ENCODE data around the gene DAD1.
"Not testable (repeated sequence)": the region's sequence is repeated elsewhere in the genome, so short reads cannot be mapped to it uniquely, and the experiment has no call there.

DAD1 gene

GRCh38 chr14:22553445-22553844 lies 35.6 kb downstream of the DAD1 start:
- no peak for DNase-seq (ENCODE audit: low spot score)

DNA sequence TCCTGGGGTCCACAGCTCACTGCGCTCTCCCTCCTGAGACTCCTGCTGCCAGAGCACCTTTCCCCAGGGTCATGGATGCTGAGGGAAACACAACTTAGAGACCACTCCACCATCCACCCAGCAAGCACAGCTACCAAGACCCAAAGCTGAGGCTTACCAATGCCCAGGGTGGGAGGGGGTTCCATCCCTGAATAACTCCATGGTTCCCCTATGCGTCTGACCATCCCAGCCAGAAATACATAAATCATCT lies 36.3 kb downstream of the DAD1 start:
- DNase-seq (ENCODE audit: low spot score) = no peak

GRCh38 chr14:22552001-22552826 lies 36.8 kb downstream of the DAD1 start:
- DNase-seq (ENCODE audit: low spot score) = no peak

DNA sequence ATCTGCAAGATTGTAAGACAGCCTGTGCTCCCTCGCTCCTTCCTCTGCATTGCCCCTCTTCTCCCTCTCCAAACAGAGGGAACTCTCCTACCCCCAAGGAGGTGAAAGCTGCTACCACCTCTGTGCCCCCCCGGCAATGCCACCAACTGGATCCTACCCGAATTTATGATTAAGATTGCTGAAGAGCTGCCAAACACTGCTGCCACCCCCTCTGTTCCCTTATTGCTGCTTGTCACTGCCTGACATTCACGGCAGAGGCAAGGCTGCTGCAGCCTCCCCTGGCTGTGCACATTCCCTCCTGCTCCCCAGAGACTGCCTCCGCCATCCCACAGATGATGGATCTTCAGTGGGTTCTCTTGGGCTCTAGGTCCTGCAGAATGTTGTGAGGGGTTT lies 37.4 kb downstream of the DAD1 start:
- DNase-seq (ENCODE audit: low spot score) = no peak

GRCh38 chr14:22549981-22550673 lies 38.9 kb downstream of the DAD1 start:
- no peak for DNase-seq (ENCODE audit: low spot score)

GRCh38 chr14:22549324-22549962 lies 39.6 kb downstream of the DAD1 start:
- DNase-seq (ENCODE audit: low spot score) = no peak

- DNase-seq (ENCODE audit: low spot score) = no peak
Measured at GRCh38 chr14:22547948-22548750, 40.9 kb downstream of the DAD1 start.

DNA sequence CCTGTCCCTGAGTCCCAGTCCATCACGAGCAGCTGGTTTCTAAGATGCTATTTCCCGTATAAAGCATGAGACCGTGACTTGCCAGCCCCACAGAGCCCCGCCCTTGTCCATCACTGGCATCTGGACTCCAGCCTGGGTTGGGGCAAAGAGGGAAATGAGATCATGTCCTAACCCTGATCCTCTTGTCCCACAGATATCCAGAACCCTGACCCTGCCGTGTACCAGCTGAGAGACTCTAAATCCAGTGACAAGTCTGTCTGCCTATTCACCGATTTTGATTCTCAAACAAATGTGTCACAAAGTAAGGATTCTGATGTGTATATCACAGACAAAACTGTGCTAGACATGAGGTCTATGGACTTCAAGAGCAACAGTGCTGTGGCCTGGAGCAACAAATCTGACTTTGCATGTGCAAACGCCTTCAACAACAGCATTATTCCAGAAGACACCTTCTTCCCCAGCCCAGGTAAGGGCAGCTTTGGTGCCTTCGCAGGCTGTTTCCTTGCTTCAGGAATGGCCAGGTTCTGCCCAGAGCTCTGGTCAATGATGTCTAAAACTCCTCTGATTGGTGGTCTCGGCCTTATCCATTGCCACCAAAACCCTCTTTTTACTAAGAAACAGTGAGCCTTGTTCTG lies 41.6 kb downstream of the DAD1 start:
- DNase-seq (ENCODE audit: low spot score) = no peak

DNA sequence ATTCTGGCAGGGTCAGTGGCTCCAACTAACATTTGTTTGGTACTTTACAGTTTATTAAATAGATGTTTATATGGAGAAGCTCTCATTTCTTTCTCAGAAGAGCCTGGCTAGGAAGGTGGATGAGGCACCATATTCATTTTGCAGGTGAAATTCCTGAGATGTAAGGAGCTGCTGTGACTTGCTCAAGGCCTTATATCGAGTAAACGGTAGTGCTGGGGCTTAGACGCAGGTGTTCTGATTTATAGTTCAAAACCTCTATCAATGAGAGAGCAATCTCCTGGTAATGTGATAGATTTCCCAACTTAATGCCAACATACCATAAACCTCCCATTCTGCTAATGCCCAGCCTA lies 42.3 kb downstream of the DAD1 start:
- DNase-seq (ENCODE audit: low spot score) = no peak

DNA sequence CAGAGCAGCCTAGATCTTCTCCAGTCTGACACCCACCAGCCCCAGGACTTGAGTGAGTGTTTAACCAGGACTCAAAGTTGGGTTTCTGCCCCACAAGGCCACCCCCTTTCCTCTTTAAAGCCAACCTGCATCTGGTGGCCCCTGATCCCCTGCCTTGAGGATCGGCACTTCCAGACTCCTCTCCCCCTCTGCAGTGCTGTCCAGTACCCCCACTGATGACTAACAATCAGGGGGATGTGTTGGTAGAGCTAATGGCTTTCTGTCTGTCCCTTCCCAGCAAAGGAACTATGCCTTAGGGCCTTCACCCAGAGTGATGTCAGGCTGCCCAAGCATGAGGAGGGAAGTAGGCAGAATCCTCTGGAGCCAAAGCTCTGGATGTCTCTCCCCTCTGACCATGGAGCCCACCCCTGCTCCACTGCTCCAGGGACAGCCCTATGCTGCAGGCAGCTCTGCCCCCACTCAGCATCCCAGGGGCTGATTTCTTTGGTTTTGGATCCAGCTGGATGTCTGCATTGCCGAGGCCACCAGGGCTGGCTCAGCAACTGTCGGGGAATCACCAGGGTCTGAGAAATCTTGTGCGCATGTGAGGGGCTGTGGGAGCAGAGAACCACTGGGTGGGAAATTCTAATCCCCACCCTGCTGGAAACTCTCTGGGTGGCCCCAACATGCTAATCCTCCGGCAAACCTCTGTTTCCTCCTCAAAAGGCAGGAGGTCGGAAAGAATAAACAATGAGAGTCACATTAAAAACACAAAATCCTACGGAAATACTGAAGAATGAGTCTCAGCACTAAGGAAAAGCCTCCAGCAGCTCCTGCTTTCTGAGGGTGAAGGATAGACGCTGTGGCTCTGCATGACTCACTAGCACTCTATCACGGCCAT lies 42.9 kb downstream of the DAD1 start:
- no peak for DNase-seq (ENCODE audit: low spot score)

GRCh38 chr14:22544881-22545420 lies 44.1 kb downstream of the DAD1 start:
- DNase-seq (ENCODE audit: low spot score) = no peak

- DNase-seq (ENCODE audit: low spot score) = no peak
Measured at GRCh38 chr14:22544406-22544805, 44.6 kb downstream of the DAD1 start.

DNA sequence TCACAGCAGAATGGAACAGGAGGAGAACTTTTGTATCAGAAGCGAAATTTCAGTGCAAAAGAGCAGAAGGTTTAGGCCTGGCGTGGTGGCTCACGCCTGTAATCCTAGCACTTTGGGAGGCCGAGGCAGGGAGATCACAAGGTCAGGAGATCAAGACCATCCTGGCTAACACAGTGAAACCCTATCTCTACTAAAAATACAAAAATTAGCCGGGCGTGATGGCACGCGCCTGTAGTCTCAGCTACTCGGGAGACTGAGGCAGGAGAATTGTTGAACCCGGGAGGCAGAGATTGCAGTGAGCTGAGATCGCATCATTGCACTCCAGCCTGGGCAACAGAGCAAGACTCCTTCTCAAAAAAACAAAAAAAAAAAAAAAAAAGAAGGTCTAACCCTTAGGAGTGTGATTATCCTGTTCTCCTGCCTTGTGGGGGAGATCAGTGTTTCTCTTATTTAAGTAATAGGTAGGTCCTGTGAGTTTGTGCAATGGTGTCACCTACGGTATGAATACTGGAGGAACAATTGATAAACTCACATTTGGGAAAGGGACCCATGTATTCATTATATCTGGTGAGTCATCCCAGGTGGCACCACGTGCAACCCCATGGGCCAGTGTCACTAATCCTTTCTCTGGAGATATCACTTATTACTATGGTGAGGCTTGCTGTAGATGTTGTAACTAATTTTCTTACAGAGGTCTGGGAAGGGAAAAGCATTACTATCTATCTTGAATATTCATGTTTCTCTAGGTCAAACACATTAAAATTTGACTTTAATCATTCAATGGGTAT lies 45.3 kb downstream of the DAD1 start:
- not testable (repeated sequence) for DNase-seq (ENCODE audit: low spot score)

DNA sequence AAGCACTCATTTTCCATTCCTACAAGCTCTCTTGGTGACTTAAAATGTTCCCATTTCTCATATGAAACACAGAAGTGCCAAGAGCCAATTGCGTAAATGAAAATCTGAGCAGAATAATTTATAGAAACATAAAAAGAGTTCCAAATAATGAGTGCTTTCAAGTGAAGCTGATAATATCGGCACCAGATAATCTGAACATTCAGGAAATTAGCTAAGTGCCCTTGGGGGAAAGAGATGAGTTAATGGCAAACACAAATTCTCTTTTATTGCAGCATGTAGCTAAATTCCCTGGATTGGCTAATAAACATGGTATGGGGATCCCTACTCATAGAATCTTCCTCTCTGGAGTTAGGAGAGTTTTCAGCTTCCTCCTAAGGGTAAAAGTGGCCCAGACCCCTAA lies 46.7 kb downstream of the DAD1 start:
- DNase-seq (ENCODE audit: low spot score) = no peak

DNA sequence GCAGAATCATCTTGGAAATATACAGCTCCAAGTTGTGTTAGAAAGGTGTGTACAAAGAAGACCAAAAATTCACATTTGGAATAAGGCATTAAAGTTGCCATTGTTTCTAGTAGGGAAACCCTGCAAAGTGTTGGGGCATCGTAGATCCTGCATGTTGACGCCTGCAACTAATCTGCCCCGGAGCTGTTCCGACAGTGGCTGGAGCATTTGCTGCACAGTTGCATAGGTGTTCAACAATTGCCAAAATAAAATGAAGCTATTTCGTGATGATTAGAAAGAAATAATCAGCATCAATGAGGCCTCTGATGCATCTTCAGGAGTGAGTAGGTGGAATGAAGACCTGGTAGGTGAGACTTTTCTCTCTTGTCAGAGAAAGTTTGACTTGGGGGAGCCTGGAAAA lies 47.3 kb downstream of the DAD1 start:
- DNase-seq (ENCODE audit: low spot score) = no peak

- DNase-seq (ENCODE audit: low spot score) = no peak
Measured at GRCh38 chr14:22540811-22541360, 48.1 kb downstream of the DAD1 start.

DNA sequence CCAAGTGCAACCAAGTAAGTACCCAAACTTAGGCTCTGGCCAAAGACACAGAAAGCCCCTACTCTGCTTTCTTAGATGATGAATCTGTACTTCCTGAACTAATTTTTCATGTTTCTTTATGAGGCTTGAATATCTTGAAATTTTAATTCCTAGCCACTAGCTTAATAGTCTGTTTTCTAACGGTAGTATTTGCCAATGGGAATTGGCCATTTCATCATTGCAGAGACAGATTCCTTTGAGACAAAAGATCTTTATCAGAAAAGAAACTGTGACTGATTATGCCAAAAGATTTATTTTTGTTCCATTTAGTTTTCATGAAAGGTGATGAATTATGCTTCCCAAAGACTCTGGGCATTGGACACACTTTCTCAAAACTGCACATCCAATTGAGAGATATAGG lies 48.7 kb downstream of the DAD1 start:
- DNase-seq (ENCODE audit: low spot score) = no peak

DNA sequence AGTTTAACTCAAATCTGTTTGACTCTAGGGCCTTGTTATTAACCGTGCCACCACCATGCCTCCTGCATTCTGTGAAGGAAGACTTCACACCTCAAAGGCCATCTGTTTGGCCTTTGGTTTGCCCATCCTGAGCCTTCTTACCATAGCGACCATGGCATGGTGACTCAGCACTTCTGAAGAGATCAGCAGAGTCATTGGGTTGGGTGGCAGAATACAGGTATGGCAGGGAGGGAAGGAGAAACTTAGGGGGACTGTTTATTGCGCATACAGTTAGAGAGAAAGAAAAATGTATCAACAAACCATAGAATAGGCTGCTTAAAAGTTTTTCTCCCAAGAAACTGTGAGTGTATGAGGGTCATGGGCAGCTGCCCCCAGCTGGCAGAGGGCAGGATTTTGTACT lies 49.2 kb downstream of the DAD1 start:
- DNase-seq (ENCODE audit: low spot score) = no peak

GRCh38 chr14:22538671-22539228 lies 50.3 kb downstream of the DAD1 start:
- no peak for DNase-seq (ENCODE audit: low spot score)
